H1 (cell line): ENCODE data around the gene EVA1C.
"Not testable (repeated sequence)": the region's sequence is repeated elsewhere in the genome, so short reads cannot be mapped to it uniquely, and the experiment has no call there.

Source experiments
- CTCF ChIP-seq, 3 experiments: IDR thresholded peaks; 1 replicate in 2 of 3; 2 replicates in 1 of 3; pipeline versions ENCODE4 v1.5.1 to v1.6.1; 2011; ENCODE audit warnings: low read length in 3 of 3, mild to moderate bottlenecking in 3 of 3, inconsistent platforms in 2 of 3, low read depth in 1 of 3, moderate library complexity in 1 of 3; ENCODE audit not compliant: insufficient read depth in 1 of 3; ENCODE audit errors: control extremely low read depth in 1 of 3
- HDAC2 ChIP-seq, 2 experiments: fragments of 300-600 bp in 1 of 2; sonication (generic) in 1 of 2; IDR thresholded peaks; 2 replicates each; pipeline ENCODE4 v1.6.1; 2011 to 2012; ENCODE audit warnings: low read depth in 2 of 2, low read length in 2 of 2, mild to moderate bottlenecking in 2 of 2, moderate library complexity in 2 of 2, borderline replicate concordance in 1 of 2, inconsistent platforms in 1 of 2
- POLR2A ChIP-seq, 2 experiments: IDR thresholded peaks; 1 replicate in 1 of 2; 2 replicates in 1 of 2; pipeline ENCODE4 v1.6.1; 2011; ENCODE audit warnings: low read depth in 2 of 2, low read length in 2 of 2, mild to moderate bottlenecking in 2 of 2; ENCODE audit errors: control extremely low read depth in 1 of 2
- RXRA ChIP-seq: IDR thresholded peaks from 2 replicates; pipeline ENCODE4 v1.6.1; 2011; ENCODE audit warnings: low read depth, mild to moderate bottlenecking, low read length, moderate library complexity; ENCODE audit not compliant: insufficient read depth

- TF ChIP-seq HDAC2 (IDR thresholded peaks at IDR 0.05; ENCODE audit: borderline replicate concordance in 1 of 2, low read depth in 2 of 2, low read length in 2 of 2); POLR2A (IDR thresholded peaks at IDR 0.05; ENCODE audit: control extremely low read depth in 1 of 2, low read depth in 2 of 2, low read length in 2 of 2); RXRA; CTCF (IDR thresholded peaks at IDR 0.05; ENCODE audit: control extremely low read depth in 1 of 3, insufficient read depth in 1 of 3, low read depth in 1 of 3, low read length in 3 of 3): not testable (repeated sequence)
These were observed 50.1 kb downstream of the EVA1C start for GRCh38 chr21:32462564-32462963.
